Middle frontal gyrus (tissue), 1 donor: ENCODE measurements around the gene BAIAP2L2.

Experiments
- DNase-seq: peaks from one replicate; pipeline ENCODE4 v3.0.0-alpha.2; 2015; ENCODE audit warnings: low spot score; ENCODE audit errors: extremely low spot score

Gene BAIAP2L2

DNA sequence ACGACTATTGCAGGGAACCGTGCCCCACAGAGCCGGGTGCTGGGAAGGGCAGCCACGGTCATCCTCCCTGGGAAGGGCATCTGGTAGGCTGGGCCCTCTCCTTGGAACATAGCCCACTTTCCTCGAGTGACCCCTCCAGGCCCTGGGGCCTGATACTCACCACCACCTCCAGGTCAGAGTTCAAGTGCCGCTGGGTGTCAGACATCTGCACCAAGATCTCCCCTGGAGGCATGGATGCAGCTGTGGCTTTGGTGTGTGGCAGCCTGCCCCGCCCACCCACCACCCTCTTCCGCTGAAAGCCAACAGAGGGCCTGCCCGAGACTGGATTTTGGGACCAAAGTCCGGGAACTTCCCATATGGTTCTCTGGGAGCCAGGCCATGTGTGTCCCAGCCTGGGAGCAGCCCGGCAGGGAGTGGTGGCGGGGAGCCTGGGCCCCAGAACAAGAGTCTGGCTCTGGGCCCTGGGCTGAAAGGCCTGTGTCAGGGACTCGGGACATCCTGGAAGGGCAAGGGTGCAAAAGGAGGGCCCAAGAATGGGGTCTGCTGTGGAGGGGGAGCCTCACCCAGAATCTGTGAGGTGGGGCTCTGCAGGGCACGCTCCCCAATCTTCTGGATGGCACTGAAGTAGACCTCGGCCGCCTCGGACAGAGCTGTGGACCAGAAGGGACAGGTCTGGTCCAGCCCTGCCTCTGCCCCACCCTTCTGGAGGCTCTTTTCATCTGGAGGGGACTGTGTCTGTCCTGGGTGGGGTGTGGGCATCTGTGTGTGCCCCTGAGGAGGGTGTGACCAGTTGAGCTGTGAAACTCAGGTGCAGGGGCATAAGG is 2.6 kb downstream of the BAIAP2L2 start:
- DNase-seq = no peak

DNA sequence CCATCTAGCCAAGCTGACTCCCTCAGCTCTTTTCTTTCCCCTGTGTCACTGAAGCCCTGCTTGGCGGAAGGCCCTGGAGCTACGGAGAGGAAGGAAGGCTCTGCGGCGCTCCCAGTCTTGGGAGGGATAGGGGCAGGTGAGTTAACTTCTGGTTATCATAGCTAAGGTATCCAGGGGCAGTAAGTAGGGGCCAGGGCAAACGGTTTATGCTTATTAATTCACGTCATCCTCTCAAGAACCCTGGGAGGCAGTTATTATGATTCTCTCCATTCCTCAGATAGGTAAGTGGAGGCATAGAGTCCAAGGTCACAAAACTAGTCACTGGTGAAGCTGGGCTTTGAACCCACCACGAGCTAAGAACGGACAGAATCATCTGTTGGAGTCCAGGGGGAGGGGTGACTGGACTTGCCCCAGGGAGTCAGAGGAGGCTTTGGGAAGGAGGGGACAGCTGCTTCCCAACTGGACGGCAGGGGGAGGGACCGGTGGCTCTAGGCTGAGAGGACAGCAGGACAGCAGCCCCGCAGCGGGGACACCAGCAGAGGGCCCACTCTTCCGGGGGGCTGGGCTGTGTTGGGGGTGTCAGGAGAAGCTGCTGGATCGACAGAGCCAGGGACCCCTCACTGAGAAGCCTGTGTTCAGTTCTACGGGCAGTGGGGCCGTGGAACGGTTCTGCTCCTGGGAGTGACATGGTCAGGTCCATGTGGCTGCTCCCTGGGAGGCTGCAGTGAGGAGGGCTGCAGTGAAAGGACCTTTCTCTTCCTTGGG is 3.5 kb downstream of the BAIAP2L2 start:
- DNase-seq = no peak

DNA sequence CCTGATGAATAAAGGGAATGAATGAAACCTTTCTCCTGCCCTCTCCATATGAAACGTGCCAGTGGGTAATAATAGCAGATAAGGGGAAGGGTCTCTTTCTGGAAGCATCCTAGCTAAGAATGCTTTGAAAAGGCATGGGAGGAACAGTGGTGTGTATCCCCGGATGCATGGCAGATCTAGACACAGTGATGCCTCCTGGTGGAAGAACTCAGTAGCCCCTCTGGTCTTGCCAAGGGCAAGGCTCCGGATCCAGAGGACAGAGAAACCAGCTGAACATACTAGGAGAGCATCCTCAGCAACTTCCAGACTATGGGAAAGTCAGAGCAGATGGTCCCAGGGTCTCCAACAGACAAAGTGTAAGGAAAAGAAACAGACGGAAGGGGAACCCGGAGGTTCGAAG is 6.4 kb downstream of the BAIAP2L2 start:
- no peak for DNase-seq

DNA sequence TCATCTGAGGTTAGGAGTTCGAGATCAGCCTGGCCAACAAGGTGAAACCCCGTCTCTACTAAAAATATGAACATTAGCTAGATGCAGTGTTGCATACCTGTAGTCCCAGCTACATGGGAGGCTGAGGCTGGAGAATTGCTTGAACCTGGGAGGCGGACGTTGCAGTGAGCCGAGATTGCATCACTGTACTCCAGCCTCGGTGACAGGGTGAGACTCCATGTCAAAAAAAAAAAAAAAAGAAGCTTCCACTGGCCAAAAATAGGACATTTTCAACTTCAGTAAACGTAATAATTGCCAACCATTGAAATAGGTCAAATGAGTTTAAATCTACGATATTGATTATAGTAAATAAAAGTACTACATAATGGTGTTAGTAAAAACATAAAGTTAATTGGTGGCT is 6.8 kb downstream of the BAIAP2L2 start:
- DNase-seq = no peak

DNA sequence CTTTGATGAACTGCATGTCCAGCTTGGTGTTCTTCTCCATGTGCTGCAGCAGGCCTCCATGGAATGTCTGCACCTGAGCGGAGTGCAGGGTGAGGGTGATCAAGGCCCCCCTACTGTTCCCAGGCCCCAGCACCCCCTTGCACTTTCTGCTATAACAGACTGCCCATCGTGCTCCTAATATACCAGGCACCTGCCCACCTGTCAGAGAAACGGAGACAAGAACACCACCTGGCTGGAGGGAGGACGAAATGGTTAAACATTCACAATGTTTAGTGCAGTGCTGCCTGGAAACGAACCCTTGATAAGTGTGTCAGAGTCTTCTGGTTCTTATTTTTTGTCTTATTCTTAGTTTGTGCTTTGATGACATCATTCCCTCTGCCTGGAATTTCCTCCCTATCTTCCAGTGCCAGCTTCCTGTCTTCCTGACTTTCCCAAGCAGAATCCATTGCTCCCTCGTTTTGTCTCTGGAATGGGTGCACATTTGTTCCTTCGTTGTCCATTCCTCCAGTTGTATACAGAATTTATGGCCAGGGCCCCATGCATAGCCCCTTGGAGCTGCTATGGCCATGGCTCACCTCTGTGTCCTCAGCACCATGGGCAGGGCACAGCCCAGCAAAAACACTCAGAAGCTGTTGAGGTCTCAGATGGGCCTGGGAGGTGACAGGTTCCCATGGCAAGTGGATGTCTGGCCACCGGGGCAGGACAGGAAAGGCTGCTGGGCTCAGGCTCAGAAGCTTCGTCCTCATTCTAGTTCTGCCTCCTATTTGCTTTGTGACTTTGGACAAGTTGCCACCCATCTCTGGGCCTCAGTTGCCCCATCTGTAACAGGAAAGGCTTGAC is 11.9 kb downstream of the BAIAP2L2 start:
- DNase-seq = no peak

DNA sequence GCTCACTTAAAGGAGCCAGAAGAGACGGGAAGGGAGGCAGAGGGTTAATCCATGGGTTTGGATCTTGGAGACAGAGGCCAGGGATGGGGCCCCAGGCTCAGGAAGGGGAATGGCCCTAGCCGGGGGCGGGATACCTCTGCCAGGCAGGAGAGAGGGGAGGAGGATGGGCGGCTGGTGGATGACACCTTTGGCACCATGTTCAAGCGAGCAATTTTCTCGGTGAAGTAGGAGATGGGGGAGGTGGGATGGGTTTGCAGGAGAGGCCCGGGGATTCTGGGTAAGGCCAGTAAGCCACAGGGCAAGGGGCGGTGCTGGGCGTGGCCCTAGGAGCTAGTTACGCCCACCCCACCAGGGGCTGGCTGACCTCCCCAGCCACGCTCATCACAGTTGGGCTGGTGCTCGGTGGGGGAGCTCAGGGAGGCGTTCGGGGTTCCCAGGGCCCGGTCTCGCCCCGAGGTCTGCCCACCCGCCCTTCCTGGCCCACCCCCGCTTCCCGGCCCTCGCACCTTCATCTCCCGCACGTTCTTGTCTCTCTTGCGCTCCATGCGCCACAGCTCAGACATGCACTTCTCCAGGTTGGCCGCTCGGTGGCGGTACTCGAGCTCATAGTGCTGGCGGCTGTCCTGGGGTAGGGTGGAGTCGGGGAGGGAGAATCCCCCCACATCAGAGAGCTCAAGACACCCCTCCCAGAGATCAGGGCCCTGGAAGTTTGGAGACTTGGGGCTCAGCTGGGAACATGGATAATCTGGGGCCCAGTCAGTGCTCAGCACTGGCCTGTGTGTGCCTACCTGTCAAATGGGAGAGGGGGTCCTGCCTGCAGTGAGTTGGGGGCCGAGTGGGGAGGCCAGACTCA is 12.7 kb downstream of the BAIAP2L2 start:
- no peak for DNase-seq

DNA sequence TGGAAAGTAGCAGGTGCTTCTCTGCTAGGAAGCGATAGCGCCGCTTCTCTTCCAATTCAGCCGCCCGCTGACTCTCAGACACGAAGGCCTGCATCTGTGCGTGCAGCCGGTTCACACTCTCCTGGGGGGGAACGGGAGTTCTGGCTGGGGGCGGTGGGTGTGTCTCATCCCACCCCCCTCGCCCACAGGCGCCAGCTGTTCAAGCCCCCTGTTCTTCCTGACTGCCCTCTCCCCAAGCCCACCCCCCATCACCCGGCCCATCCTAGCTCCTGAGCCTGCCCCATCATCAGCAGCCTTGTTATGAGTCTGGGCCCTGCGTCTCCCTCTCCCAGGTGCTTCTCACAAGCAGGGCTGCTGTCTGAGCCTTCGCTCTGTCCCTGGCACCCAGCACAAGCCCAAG is 13.4 kb downstream of the BAIAP2L2 start:
- no peak for DNase-seq

DNA sequence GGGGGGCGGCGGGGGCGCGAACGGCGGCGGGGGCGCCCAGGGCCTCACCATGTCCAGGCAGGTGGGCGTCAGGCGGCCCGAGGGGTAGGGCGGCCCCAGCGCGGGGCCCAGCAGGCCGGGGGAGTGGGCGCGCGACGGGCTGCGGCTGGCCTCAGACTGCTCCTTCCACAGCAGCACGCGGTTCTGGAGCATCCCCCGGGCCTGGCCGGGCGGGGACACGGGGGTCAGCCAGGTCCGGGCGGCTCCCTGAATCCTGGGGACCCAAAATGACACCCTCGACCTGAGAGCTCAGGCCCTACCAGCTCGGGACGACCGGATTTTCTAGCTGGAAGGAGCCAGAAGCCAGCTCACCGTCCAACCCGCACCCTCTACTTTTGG is 21.0 kb downstream of the BAIAP2L2 start:
- DNase-seq = no peak

DNA sequence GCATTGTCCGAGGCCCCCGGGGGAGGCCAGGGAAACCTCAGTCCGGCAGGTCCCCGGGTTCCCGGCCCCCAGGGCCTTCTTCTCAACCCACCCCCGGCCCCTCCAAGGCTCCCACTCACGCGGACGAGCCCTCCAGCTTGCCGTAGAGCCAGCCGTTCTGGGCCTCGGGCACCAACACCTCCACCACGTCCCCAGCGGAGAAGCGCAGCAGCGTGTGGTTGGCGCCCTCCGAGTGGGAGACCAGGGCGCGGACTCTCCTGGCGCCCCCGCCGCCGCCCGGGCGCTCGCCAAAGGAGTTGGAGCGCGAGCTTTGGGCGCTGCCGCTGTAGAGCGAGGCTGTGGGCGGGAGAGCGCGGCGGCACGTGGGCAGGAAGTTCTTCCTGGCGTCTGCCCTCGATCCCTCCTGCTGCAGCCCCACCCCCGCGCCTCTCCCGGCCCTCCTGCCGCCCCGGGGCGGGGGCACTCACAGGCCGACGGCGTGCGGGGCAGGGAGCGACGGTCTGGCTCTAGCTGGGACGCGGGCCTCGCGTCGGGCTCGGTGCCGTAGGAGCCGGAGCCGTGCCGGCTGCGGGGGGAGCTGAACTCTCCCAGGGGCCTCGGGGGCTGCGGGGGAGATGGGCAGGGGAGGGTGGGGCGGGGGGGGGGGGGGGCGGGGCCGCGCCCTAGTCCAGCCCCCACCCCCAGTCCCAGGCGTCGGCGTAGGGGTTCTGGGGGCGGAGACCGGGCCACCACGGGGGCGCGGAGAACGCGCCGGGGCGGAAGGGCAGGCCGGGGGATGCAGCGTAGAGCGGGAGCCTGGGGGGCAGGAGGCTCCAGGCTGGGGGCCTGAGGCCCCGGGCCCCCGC is 21.6 kb downstream of the BAIAP2L2 start:
- no peak for DNase-seq

DNA sequence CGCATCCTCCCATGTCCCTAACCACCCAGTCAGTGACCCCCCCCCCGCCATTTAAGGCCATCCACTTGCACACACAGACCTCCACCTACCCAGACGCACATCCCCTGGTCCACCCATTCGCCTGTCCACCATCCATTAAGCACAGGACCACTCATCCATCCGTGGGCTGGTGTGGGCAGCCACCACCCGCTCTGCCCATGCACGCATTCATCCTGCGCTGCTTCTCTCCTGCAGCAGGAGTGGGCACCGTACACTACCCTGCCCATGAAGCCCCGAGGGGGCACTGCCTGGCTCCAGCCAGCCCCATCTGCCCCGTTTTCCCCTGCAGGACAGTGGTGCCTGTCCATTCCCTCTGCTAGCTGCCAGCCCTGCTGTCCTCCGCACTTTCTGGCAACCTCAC is 22.6 kb downstream of the BAIAP2L2 start:
- no peak for DNase-seq

DNA sequence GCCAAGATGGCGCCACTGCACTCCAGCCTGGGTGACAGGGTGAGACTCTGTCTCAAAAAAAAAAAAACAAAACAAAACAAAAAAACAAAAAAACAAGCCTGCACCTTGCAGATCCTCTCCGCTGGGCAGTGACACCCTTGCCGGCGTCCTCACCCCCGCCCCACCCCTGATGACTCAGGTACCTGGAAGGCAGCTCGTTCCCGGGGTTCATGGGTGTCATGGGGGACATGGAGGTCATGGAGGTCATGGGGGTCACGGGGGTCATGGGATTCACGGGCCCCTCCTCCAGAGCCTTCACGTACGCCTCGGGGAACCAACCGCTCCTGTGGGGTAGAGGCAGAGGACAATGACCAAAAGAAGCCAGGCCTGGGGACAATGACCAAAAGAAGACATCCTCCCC is 23.5 kb downstream of the BAIAP2L2 start:
- no peak for DNase-seq

DNA sequence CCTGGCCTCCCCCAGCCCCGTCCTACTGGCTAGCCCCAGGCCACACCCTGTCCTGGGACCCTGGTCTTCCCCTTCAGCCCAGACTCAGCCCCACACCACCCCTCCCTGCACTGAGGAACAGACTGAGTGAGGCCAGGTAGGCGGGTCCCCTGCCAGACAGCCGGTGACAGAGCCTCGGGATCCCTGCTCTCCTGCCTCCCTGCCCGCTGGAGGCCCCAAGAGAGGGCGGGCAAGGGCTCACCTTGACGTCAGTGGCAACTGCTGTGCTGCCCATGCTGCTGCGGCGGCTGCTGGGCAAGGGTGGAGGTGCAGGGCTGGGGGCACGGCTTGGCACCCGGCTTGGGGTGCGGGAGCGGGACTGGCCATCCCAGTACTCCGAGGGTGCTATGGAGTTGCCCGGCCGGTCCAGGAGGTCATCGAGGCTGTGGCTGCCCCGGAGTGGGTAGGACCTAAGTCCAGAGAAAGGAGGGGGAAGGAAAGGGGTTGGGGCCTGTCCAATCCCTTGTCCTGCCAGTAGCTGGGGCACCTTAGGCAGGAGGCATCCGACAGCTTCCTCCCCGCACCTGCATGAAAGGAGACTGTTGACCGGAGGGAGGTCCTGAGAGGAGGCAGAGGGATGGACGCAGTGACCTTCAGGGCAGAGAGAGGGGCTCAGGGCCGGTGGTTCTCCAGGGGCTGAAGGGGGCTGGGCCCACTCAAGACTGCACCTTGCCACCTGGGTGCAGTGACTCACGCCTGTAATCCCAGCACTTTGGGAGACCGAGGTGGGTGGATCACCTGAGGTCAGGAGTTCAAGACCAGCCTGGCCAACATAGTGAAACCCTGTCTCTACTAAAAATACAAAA is 24.3 kb downstream of the BAIAP2L2 start:
- DNase-seq = no peak

DNA sequence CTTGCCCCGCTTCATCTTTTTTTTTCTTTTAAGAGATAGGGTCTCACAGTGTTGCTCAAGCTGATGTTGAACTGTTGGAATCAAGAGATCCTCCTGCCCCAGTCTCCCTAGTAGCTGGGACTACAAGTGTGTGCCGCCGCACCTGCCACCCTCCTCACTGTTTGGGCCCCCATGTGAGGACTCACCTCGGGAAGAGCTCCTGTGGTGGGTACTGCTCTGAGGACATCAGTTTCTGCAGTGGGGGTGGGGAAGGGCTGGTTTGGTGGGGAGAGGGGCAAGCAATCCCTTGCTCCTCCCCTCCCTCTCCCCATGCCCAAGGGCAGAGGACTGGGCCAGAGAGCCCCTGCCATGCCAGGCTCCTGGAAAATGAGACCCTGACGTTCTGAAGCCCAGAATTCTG is 25.0 kb downstream of the BAIAP2L2 start:
- DNase-seq = no peak

DNA sequence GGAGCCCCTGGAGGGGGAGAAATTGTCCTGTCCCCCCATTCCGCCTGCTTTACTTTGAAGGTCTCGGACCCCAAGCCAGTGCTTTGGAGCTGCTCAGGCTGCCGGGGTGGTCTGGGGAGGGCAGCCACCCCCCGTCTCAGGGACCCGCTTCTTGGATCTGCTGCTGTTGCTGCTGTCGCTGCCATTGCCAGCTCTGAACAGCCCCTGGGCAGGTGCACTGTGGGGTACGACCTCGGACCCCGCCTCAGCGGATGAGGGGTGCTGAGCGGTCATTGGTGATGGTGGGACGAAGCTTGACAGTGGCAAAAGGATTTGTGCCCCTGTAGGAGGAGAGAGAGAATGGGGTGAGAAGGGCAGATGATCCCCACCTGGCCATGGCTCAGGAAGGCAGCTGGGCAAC is 25.4 kb downstream of the BAIAP2L2 start:
- no peak for DNase-seq

DNA sequence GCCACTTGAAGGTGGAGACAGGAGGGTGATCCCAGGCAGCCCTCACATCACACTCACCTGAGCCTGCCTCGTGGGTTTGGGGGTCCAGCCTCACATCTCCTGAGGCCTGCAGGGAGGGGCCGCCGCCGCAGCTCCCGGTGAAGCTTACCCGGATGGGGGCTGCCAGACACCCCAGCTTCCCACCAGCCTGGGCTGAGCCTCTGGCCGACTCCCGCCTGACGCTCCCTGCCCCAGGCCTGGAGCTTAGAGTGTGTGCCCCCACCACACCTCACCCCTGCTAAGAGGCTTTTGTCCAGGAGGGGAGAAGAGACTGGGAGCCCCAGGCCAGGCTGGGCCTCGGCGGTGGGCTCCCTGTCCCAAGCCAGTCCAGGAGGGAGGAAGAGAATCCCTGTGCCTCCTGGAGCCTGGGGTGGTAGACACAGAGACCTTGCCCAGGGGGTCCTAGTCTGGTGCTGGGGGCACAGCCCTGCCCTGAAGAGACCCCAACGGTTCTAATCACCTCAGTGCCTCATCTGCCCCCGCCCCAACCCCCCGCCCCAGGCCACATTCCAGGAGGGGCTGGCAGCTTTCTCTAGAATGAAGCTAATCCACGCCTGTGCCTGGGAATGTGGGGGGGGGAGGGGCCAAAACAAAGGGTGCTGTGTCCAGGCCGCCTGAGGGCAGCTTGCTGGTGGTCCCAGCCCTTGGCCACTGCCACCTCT is 26.4 kb downstream of the BAIAP2L2 start, which contains the start of gene SLC16A8:
Gene SLC16A8, minus strand, starts transcription at position 254 of the 701 bp plus-strand sequence. CDS start 1,311 bp downstream, outside the sequence.
- DNase-seq = no peak

DNA sequence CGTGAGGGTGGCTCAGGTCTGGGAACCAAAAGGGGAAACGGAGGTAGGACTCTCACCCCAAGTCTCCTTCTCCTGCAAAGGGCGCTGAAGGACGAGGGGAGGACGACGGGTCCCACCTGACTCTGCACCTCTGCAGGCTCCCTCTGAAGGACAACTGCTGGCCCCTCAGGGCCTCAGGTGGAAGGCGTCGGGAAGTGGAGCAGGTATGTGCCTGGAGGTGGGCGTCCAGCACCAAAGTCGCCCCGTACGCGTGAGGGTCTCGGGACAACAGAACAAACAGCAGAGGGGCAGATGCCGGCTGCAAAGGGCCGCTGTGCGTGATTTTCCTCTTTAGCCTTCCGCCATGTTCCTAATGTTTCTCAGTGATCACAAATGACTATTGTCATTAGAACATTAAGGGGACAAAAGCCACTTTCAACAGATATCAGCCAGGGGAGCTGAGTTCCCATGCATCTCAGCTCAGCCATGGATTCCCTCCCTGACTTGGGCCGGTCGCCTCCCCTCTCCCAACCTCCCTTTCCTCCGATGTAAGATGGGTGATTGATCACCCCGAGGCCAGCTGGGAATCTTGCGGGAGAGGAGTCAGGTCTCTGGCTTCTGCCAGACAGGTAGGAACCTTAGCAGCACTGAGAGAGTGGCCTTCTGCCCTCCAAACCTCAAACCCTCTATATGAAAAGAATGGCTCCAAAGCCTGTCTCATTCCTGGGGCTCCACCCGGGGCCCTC is 27.3 kb downstream of the BAIAP2L2 start:
- no peak for DNase-seq

DNA sequence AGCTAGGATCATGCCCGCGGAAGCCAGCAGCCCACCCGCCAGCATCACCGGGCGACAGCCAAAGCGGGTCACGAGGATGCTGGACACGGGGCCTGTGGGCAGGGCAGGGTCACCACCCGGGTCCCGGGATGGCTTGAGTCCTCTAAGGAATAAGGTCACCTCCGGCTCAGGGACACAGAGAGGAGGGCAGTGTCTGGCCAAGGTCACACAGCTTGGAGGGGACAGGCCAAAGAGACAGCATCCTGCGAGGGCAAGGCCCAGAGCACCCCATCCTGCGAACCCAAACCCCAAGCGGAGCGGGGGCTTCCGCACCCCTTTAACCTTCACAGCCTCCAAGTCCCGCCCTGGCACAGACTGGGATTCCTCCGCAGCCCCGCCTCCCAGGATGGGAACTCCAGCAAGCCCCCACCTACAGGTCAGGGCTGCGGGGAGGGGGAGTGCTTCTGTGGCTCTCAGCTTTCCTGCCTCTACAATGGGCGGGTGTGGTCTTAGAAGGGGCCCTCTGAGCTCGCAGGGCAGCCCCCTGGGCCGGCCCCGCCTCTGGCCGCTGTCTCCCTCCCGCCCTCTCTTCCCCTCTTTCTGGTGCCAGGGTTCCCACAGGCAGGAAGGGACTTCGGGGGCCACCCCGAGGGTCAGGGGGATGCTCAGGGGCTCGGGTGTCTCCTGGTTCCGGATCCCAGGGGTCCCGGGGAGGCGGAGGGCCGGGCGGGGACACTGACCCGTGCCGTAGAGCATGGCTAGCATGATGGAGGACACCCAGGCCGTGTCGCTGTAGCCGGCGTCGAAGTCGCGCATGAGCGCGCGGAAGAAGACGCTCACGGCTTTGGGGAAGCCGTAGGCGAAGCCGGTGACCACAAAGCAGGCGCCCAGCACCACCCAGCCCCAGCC is 28.3 kb downstream of the BAIAP2L2 start:
- DNase-seq = no peak
